CD14-positive monocyte (primary cell): ENCODE results near the gene RRP9. TPM values are rescaled to one million over a fixed set of nuclear protein-coding genes. Genes with fewer than 3 reads are reported as not detected.

Source experiments
- DNase-seq, 3 donors: peaks; one replicate each; pipeline ENCODE4 v3.0.0-alpha.2; 2011 to 2022
- H2AFZ ChIP-seq: 2 replicates; pipeline ENCODE4 v1.6.0; 2012; ENCODE audit warnings: mild to moderate bottlenecking, low read depth, low read length, inconsistent platforms; ENCODE audit not compliant: insufficient read depth, poor library complexity, severe bottlenecking
- H3K27ac ChIP-seq, 2 donors: 1 replicate in 1 of 2; 2 replicates in 1 of 2; pipeline ENCODE4 v1.5.1; 2012 to 2013; ENCODE audit warnings: low read length in 2 of 2, control low read depth in 1 of 2, inconsistent platforms in 1 of 2, low read depth in 1 of 2, mild to moderate bottlenecking in 1 of 2
- H3K27me3 ChIP-seq, 2 donors: one replicate each; pipeline versions ENCODE4 v1.6.0 to v1.6.1; 2011 to 2013; ENCODE audit warnings: low read length in 2 of 2; ENCODE audit not compliant: control insufficient read depth in 2 of 2, insufficient read depth in 2 of 2
- H3K36me3 ChIP-seq, 2 donors: replicated peaks in 1 of 2; 1 replicate in 1 of 2; 2 replicates in 1 of 2; pipeline versions ENCODE4 v1.5.1 to v1.6.1; 2012 to 2013; ENCODE audit warnings: low read length in 2 of 2, control low read depth in 1 of 2, inconsistent platforms in 1 of 2, mild to moderate bottlenecking in 1 of 2; ENCODE audit not compliant: insufficient read depth in 2 of 2, control insufficient read depth in 1 of 2
- H3K4me1 ChIP-seq, 2 donors: 1 replicate in 1 of 2; 2 replicates in 1 of 2; pipeline versions ENCODE4 v1.5.1 to v1.6.1; 2012 to 2013; ENCODE audit warnings: low read length in 2 of 2, control low read depth in 1 of 2, inconsistent platforms in 1 of 2, mild to moderate bottlenecking in 1 of 2, moderate library complexity in 1 of 2; ENCODE audit not compliant: insufficient read depth in 2 of 2, control insufficient read depth in 1 of 2
- H3K4me2 ChIP-seq: replicated peaks from 2 replicates; pipeline ENCODE3; 2012; ENCODE audit warnings: low read length, moderate library complexity, mild to moderate bottlenecking; ENCODE audit not compliant: poor library complexity, severe bottlenecking; ENCODE audit errors: extremely low read depth
- H3K4me3 ChIP-seq, 3 experiments: fragments of 200-600 bp in 1 of 3; sonication (generic) in 1 of 3; replicated peaks in 1 of 3; 1 replicate in 2 of 3; 2 replicates in 1 of 3; pipeline ENCODE4 v1.5.1; 2011 to 2013; ENCODE audit warnings: low read length in 3 of 3, mild to moderate bottlenecking in 3 of 3, control low read depth in 2 of 3, low read depth in 2 of 3, inconsistent platforms in 1 of 3, moderate library complexity in 1 of 3
- H3K79me2 ChIP-seq: 2 replicates; pipeline ENCODE4 v1.6.0; 2012; ENCODE audit warnings: mild to moderate bottlenecking, control low read depth, inconsistent platforms, low read length, moderate library complexity; ENCODE audit not compliant: insufficient read depth
- H3K9ac ChIP-seq: 2 replicates; pipeline ENCODE4 v1.6.0; 2017; ENCODE audit warnings: low read length, mild to moderate bottlenecking; ENCODE audit not compliant: insufficient read depth, poor library complexity, severe bottlenecking
- H3K9me3 ChIP-seq, 2 donors: replicated peaks in 1 of 2; 1 replicate in 1 of 2; 2 replicates in 1 of 2; pipeline versions ENCODE4 v1.5.1 to v1.6.1; 2012 to 2013; ENCODE audit warnings: low read length in 2 of 2, control low read depth in 1 of 2; ENCODE audit not compliant: control insufficient read depth in 1 of 2, insufficient read depth in 1 of 2
- H4K20me1 ChIP-seq: 2 replicates; pipeline ENCODE4 v1.6.0; 2012; ENCODE audit warnings: mild to moderate bottlenecking, low read length, control low read depth, moderate library complexity; ENCODE audit not compliant: insufficient read depth
- H3K27ac Mint-ChIP-seq, 7 donors: one replicate each; pipeline ENCODE4 v1.8.0; 2020; ENCODE audit warnings: mild to moderate bottlenecking in 7 of 7, mixed read lengths in 7 of 7, moderate library complexity in 6 of 7, inconsistent platforms in 2 of 7
- H3K27me3 Mint-ChIP-seq, 3 donors: one replicate each; pipeline ENCODE4 v1.8.0; 2021 to 2022; ENCODE audit warnings: low read depth in 3 of 3, mild to moderate bottlenecking in 3 of 3, mixed read lengths in 3 of 3, moderate library complexity in 3 of 3, inconsistent platforms in 1 of 3
- H3K36me3 Mint-ChIP-seq, 2 donors: one replicate each; pipeline ENCODE4 v1.8.0; 2020; ENCODE audit warnings: mixed read lengths in 2 of 2, inconsistent platforms in 1 of 2, mild to moderate bottlenecking in 1 of 2
- H3K4me1 Mint-ChIP-seq: one replicate; pipeline ENCODE4 v1.8.0; 2020; ENCODE audit warnings: mild to moderate bottlenecking, mixed read lengths
- H3K4me3 Mint-ChIP-seq, 2 donors: one replicate each; pipeline ENCODE4 v1.8.0; 2020; ENCODE audit warnings: mild to moderate bottlenecking in 2 of 2, mixed read lengths in 2 of 2, moderate library complexity in 1 of 2
- H3K9me3 Mint-ChIP-seq, 7 donors: one replicate each; pipeline ENCODE4 v1.8.0; 2020 to 2022; ENCODE audit warnings: mixed read lengths in 7 of 7, mild to moderate bottlenecking in 6 of 7, moderate library complexity in 6 of 7, inconsistent platforms in 2 of 7
- CTCF ChIP-seq: fragments of 200-600 bp; IDR thresholded peaks from one replicate; pipeline ENCODE4 v1.8.0; 2022; ENCODE audit warnings: antibody characterized with exemption, mild to moderate bottlenecking
- WGBS: methylation state at CpG from one replicate; pipeline ENCODE4 v1.1.5; 2013; ENCODE audit warnings: missing lambda C conversion rate; ENCODE audit not compliant: insufficient coverage; 5-methylcytosine and 5-hydroxymethylcytosine counted together
- intact Hi-C, 2 donors: fragments of 100-400 bp; cut with micrococcal nuclease; formaldehyde crosslinking; loops; one replicate each; pipeline versions ENCODE4 v1.15.0 to v1.15.1; 2023
- polyA plus RNA-seq, 3 donors: library from polyadenylated mRNA; depleted of rRNA in 1 of 3; unstranded in 2 of 3; stranded (reverse) in 1 of 3; fragments of 300-500 nt in 2 of 3; fragments of >200 nt in 1 of 3; fragmentation: Illumina TruSeq in 2 of 3; gene quantifications; 1 replicate in 2 of 3; 2 replicates in 1 of 3; pipeline ENCODE4 v1.2.3, GENCODE V29; 2012 to 2021

Gene RRP9
- polyA plus RNA-seq, 3 donors = 6.7 to 10.4 (median 9.9) TPM

DNA sequence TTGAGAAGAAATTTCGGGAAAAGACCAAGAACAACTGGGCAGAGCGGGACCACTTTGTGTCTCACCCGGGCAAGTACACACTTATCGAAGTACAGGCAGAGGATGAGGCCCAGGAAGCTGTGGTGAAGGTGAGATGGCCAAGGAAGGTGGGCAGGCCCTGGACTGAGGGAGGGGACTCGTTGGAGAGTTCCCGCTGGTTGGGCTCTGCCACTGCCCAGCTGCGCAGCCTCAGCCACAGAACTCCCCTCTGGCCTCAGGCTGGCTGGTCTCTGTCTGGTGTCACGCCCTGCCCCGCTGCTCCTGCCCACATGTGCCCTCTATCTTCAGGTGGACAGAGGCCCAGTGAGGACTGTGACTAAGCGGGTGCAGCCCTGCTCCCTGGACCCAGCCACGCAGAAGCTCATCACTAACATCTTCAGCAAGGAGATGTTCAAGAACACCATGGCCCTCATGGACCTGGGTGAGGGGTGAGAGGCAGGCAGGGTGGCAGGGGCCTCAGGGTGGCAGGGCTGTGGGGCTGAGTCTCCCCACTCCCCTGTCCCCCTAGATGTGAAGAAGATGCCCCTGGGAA, 2.8 kb upstream of the RRP9 start:
- Histone ChIP-seq H3K9ac (no peak overlapping the region), H2AFZ (no peak overlapping the region), H3K9me3 (no peaks in the 10 kb centered on the region), H3K27me3 (no peaks in the 10 kb centered on the region), H4K20me1 (no peaks in the 10 kb centered on the region), H3K79me2 (peaks cover 15% of the 10 kb centered on the region), H3K27ac (no peak overlapping the region), H3K4me2 (no peak overlapping the region), H3K4me1 (peaks cover 22 to 27% of the 10 kb centered on the region in 2 donors), H3K36me3 (no peaks in the 10 kb centered on the region), H3K4me3 (no peak overlapping the region)
- peaks cover 0 to 3% of the 10 kb centered on the region in 2 donors for H3K36me3 Mint-ChIP-seq
- no peak overlapping the region for H3K4me3 Mint-ChIP-seq
- no peak for DNase-seq
- peaks cover 26% of the 10 kb centered on the region for H3K4me1 Mint-ChIP-seq
- peaks cover 0 to 1% (median 0%) of the 10 kb centered on the region in 7 donors for H3K9me3 Mint-ChIP-seq
- 98% methylated on average over 9 of the region's 11 CpGs for WGBS
- peak overlapping the region in 1 of 7 donors; percentile 4 for H3K27ac Mint-ChIP-seq
- intact Hi-C loops = loop anchor here (5.0 kb wide), 3 partner anchors 113 to 198 kb away; partner anchors contain the start of gene DUSP7 (in 1 of the 2)
- no peak for TF ChIP-seq CTCF
- H3K27me3 Mint-ChIP-seq = peaks cover 0 to 4% (median 2%) of the 10 kb centered on the region in 3 donors

- no peaks in the 10 kb centered on the region for H3K27me3 ChIP-seq
- intact Hi-C loops = loop anchor here (2.0 to 5.0 kb wide), 5 partner anchors 31 to 199 kb away; partner anchors contain the start of genes ABHD14A (in 2 of the 2), ABHD14B (in 2 of the 2), DUSP7 (in 1 of the 2) and RPL29 (in 1 of the 2)
- peak overlapping the region in 1 of 2 donors; percentile 86 for H3K27ac ChIP-seq
- H3K4me1 ChIP-seq = peaks cover 22 to 27% of the 10 kb centered on the region in 2 donors
- peaks cover 4 to 9% of the 10 kb centered on the region in 2 donors for H3K36me3 Mint-ChIP-seq
- no peaks in the 10 kb centered on the region for H3K9me3 ChIP-seq
- no peak overlapping the region for H3K4me3 ChIP-seq
- peak overlapping the region; percentile 85 for H2AFZ ChIP-seq
- WGBS = 95% methylated on average over 19 of the region's 21 CpGs
- no peak overlapping the region for H3K9ac ChIP-seq
- no peak for DNase-seq
- peaks cover under 1 to 7% of the 10 kb centered on the region in 2 donors for H3K36me3 ChIP-seq
- H3K4me1 Mint-ChIP-seq = peaks cover 28% of the 10 kb centered on the region
- peaks cover 19% of the 10 kb centered on the region for H3K79me2 ChIP-seq
- H3K9me3 Mint-ChIP-seq = peaks cover 0 to 1% (median 0%) of the 10 kb centered on the region in 7 donors
- H3K27ac Mint-ChIP-seq = peak overlapping the region in 3 of 7 donors; percentile 4 to 62 (median 12)
- no peaks in the 10 kb centered on the region for H4K20me1 ChIP-seq
- H3K4me2 ChIP-seq = no peak overlapping the region
- no peak for TF ChIP-seq CTCF
- peaks cover 0 to 2% (median 2%) of the 10 kb centered on the region in 3 donors for H3K27me3 Mint-ChIP-seq
- no peak overlapping the region for H3K4me3 Mint-ChIP-seq
Observed at GRCh38 chr3:51943451-51944391, 2.0 kb upstream of the RRP9 start.
